HAP-1 (cell line): Measurements from ENCODE around the gene SLIRP.

Experiments
- DNase-seq, 2 experiments: peaks; one replicate each; pipeline ENCODE4 v3.0.0-alpha.2; 2016 to 2020; ENCODE audit warnings: low spot score in 2 of 2
- H3K27me3 ChIP-seq: fragments of 250-450 bp; sonication (Bioruptor Pico); 2 replicates; pipeline ENCODE4 v1.5.1; 2020; ENCODE audit warnings: low read depth, mild to moderate bottlenecking, moderate library complexity
- H3K36me3 ChIP-seq: fragments of 250-450 bp; sonication (Bioruptor Pico); replicated peaks from 2 replicates; pipeline ENCODE4 v1.5.1; 2020; ENCODE audit warnings: mild to moderate bottlenecking
- H3K4me1 ChIP-seq: fragments of 250-450 bp; sonication (Bioruptor Pico); 2 replicates; pipeline ENCODE4 v1.5.1; 2020; ENCODE audit warnings: mild to moderate bottlenecking
- H3K4me3 ChIP-seq: fragments of 250-450 bp; sonication (Bioruptor Pico); 2 replicates; pipeline ENCODE4 v1.5.1; 2020; ENCODE audit warnings: mild to moderate bottlenecking, moderate library complexity
- H3K9me3 ChIP-seq: fragments of 250-450 bp; sonication (Bioruptor Pico); 2 replicates; pipeline ENCODE4 v1.5.1; 2020; ENCODE audit warnings: mild to moderate bottlenecking, moderate library complexity
- in situ Hi-C: fragments of 300-500 bp; cut with MboI; formaldehyde crosslinking; loops from 3 replicates; pipeline ENCODE4 v1.14.3; 2020; ENCODE audit warnings: low sequenced_read_pairs, inconsistent platforms, mixed read lengths

Gene SLIRP

DNA sequence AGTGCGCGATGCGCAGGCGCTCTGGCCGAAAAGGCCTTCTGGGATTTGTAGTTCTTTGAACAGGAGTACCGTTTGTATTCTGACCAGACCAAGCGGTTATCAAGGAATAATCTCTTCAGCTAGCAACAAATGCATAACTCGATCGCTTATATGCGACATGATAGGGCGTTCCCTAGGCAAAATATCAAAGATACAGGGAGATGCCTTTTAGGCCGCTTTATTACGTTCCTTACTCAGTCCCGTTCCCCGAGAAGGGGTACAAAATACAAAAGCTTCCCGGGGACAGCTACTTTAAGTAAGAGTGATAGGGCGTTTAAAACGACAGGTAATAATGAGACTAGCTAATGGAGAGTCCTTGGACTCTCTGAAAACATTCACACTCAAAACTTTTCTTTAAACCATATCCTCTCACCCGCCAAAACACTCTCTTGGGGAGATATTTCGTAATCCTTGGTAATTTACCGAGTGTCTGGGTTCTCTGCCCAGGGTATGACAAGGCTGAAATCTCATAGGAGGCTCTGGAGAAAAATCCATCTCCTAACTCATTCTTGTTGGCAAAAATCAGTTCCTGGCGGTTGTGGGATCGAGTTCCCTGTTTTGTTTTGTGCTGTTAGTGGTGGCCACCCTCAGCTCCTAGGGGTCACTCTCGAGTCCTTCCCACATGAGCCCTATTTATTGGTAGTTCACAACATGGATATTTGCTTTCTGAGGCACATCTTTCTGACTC, 53.5 kb downstream of the SLIRP start:
- H3K36me3 ChIP-seq, result peaks cover 7% of the 10 kb centered on the region
- in situ Hi-C loops, result no loop called here
- H3K4me1 ChIP-seq, result peaks cover 15% of the 10 kb centered on the region
- peak; percentile 50 to 97 for DNase-seq
- H3K4me3 ChIP-seq, result peak overlapping the region; percentile 76
- H3K27me3 ChIP-seq, result no peaks in the 10 kb centered on the region
- no peaks in the 10 kb centered on the region for H3K9me3 ChIP-seq

- Histone ChIP-seq H3K4me1 (peaks cover 15% of the 10 kb centered on the region), H3K27me3 (no peaks in the 10 kb centered on the region), H3K4me3 (no peak overlapping the region), H3K9me3 (no peaks in the 10 kb centered on the region), H3K36me3 (peaks cover 7% of the 10 kb centered on the region)
- in situ Hi-C loops, result no loop called here
- no peak for DNase-seq
Measured at GRCh38 chr14:77763316-77763715, 55.4 kb downstream of the SLIRP start.

- peaks cover under 1% of the 10 kb centered on the region; the same call in 1 of the 2 replicates for H3K36me3 ChIP-seq
- H3K4me1 ChIP-seq, result peaks cover 15% of the 10 kb centered on the region
- DNase-seq, result no peak
- no peak overlapping the region for H3K4me3 ChIP-seq
- no peaks in the 10 kb centered on the region for H3K9me3 ChIP-seq
- in situ Hi-C loops, result no loop called here
- H3K27me3 ChIP-seq, result no peaks in the 10 kb centered on the region
Measured at GRCh38 chr14:77763978-77764377, 56.1 kb downstream of the SLIRP start.
